ENCODE data around the gene CDH5. TPM values are rescaled to one million over a fixed set of nuclear protein-coding genes. Genes with fewer than 3 reads are reported as not detected.

CDH5 gene
- total and polyA plus RNA-seq, 2 of the 8 experiments (the other 6 are each of a cell fraction or from before 2014, with no cell fraction given), result 0.32 TPM

DNA sequence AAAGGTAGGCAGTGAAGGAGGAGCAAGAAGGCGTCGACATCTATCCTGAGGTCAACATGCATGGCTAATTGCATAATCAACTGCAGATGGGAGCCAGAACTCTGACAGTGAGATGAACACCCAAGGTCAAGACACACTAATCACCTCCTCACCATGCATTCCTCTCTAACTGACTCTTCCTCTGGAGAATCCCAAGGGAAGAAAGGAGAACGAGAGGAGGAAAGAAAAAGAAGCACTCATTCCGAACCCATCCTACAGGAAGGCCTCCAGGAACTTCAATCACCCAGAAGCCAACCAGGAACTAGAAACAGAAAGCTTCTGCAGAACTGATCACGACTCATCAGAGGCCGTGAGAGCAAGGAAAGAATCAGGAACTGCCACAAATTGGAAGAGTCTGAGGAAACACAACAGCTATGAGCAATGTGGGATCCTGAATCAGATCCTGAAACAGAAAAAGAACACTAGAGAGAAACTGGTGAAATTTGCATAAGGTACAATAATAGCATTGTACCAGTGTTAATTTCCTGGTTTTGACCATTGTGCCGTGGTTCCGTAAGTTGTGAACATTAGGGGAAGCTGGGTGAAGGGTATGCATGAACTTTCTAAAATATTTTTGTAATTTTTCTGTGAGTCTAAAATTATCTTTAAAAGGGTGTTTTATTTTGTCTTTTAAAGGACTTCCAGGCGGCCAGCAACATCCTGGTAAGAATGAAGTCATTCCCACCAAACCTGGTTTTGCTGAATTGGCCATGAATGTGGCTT lies 50.6 kb downstream of the CDH5 start (continued):
- TF ChIP-seq, protein P1, sequence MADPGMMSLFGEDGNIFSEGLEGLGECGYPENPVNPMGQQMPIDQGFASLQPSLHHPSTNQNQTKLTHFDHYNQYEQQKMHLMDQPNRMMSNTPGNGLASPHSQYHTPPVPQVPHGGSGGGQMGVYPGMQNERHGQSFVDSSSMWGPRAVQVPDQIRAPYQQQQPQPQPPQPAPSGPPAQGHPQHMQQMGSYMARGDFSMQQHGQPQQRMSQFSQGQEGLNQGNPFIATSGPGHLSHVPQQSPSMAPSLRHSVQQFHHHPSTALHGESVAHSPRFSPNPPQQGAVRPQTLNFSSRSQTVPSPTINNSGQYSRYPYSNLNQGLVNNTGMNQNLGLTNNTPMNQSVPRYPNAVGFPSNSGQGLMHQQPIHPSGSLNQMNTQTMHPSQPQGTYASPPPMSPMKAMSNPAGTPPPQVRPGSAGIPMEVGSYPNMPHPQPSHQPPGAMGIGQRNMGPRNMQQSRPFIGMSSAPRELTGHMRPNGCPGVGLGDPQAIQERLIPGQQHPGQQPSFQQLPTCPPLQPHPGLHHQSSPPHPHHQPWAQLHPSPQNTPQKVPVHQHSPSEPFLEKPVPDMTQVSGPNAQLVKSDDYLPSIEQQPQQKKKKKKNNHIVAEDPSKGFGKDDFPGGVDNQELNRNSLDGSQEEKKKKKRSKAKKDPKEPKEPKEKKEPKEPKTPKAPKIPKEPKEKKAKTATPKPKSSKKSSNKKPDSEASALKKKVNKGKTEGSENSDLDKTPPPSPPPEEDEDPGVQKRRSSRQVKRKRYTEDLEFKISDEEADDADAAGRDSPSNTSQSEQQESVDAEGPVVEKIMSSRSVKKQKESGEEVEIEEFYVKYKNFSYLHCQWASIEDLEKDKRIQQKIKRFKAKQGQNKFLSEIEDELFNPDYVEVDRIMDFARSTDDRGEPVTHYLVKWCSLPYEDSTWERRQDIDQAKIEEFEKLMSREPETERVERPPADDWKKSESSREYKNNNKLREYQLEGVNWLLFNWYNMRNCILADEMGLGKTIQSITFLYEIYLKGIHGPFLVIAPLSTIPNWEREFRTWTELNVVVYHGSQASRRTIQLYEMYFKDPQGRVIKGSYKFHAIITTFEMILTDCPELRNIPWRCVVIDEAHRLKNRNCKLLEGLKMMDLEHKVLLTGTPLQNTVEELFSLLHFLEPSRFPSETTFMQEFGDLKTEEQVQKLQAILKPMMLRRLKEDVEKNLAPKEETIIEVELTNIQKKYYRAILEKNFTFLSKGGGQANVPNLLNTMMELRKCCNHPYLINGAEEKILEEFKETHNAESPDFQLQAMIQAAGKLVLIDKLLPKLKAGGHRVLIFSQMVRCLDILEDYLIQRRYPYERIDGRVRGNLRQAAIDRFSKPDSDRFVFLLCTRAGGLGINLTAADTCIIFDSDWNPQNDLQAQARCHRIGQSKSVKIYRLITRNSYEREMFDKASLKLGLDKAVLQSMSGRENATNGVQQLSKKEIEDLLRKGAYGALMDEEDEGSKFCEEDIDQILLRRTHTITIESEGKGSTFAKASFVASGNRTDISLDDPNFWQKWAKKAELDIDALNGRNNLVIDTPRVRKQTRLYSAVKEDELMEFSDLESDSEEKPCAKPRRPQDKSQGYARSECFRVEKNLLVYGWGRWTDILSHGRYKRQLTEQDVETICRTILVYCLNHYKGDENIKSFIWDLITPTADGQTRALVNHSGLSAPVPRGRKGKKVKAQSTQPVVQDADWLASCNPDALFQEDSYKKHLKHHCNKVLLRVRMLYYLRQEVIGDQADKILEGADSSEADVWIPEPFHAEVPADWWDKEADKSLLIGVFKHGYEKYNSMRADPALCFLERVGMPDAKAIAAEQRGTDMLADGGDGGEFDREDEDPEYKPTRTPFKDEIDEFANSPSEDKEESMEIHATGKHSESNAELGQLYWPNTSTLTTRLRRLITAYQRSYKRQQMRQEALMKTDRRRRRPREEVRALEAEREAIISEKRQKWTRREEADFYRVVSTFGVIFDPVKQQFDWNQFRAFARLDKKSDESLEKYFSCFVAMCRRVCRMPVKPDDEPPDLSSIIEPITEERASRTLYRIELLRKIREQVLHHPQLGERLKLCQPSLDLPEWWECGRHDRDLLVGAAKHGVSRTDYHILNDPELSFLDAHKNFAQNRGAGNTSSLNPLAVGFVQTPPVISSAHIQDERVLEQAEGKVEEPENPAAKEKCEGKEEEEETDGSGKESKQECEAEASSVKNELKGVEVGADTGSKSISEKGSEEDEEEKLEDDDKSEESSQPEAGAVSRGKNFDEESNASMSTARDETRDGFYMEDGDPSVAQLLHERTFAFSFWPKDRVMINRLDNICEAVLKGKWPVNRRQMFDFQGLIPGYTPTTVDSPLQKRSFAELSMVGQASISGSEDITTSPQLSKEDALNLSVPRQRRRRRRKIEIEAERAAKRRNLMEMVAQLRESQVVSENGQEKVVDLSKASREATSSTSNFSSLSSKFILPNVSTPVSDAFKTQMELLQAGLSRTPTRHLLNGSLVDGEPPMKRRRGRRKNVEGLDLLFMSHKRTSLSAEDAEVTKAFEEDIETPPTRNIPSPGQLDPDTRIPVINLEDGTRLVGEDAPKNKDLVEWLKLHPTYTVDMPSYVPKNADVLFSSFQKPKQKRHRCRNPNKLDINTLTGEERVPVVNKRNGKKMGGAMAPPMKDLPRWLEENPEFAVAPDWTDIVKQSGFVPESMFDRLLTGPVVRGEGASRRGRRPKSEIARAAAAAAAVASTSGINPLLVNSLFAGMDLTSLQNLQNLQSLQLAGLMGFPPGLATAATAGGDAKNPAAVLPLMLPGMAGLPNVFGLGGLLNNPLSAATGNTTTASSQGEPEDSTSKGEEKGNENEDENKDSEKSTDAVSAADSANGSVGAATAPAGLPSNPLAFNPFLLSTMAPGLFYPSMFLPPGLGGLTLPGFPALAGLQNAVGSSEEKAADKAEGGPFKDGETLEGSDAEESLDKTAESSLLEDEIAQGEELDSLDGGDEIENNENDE (IDR thresholded peaks at IDR 0.05; ENCODE audit: insufficient replicate concordance, low read length), result no peak
